HEK293T (cell line): ENCODE results near the gene CCDC141.
"Not testable (repeated sequence)": the region's sequence is repeated elsewhere in the genome, so short reads cannot be mapped to it uniquely, and the experiment has no call there.

Experiments
- CTCF ChIA-PET: fragments of 350-600 bp; formaldehyde crosslinking; extraction: SDS; loops from one replicate; lab custom pipeline; 2021; ENCODE audit warnings: antibody characterized with exemption, inconsistent platforms; lab: Yijun Ruan, JAX
- POLR2A ChIA-PET: fragments of 350-600 bp; formaldehyde crosslinking; extraction: SDS; loops from one replicate; lab custom pipeline; 2020; ENCODE audit warnings: antibody characterized with exemption, inconsistent platforms; lab: Yijun Ruan, JAX
- DNase-seq: peaks from one replicate; pipeline ENCODE4 v3.0.0; 2012; ENCODE audit warnings: mixed read lengths; ENCODE audit errors: extremely low spot score
- ARNT ChIP-seq: fragments of 450-650 bp; IDR thresholded peaks from 2 replicates; pipeline ENCODE4 v1.6.1; 2017; ENCODE audit warnings: mild to moderate bottlenecking
- BHLHE40 ChIP-seq: fragments of 450-650 bp; IDR thresholded peaks from 2 replicates; pipeline ENCODE4 v1.6.1; 2016; ENCODE audit warnings: mild to moderate bottlenecking, moderate library complexity, borderline replicate concordance
- CTBP1 ChIP-seq: fragments of 450-650 bp; IDR thresholded peaks from 2 replicates; pipeline ENCODE4 v1.6.1; 2016; ENCODE audit warnings: borderline replicate concordance
- ELF4 ChIP-seq: fragments of 450-650 bp; IDR thresholded peaks from 2 replicates; pipeline ENCODE4 v1.6.1; 2017; ENCODE audit warnings: antibody characterized with exemption
- FOXA1 ChIP-seq: fragments of 450-650 bp; IDR thresholded peaks from 2 replicates; pipeline ENCODE4 v1.6.1; 2016; ENCODE audit warnings: mild to moderate bottlenecking
- FOXK2 ChIP-seq: fragments of 450-650 bp; IDR thresholded peaks from 2 replicates; pipeline ENCODE4 v1.6.1; 2016; ENCODE audit warnings: mild to moderate bottlenecking
- FOXM1 ChIP-seq: fragments of 450-650 bp; IDR thresholded peaks from 2 replicates; pipeline ENCODE4 v1.6.1; 2017; ENCODE audit warnings: mild to moderate bottlenecking, borderline replicate concordance
- HDGF ChIP-seq: fragments of 450-650 bp; IDR thresholded peaks from 2 replicates; pipeline ENCODE4 v1.6.1; 2017; ENCODE audit warnings: antibody characterized with exemption, borderline replicate concordance
- L3MBTL2 ChIP-seq: fragments of 450-650 bp; conservative IDR thresholded peaks from 2 replicates; pipeline ENCODE4 v1.6.1; 2016; ENCODE audit warnings: mild to moderate bottlenecking
- LEF1 ChIP-seq: fragments of 450-650 bp; IDR thresholded peaks from 2 replicates; pipeline ENCODE4 v1.6.1; 2017; ENCODE audit warnings: mild to moderate bottlenecking, borderline replicate concordance
- NFRKB ChIP-seq: fragments of 450-650 bp; IDR thresholded peaks from 2 replicates; pipeline ENCODE4 v1.6.1; 2016; ENCODE audit warnings: mild to moderate bottlenecking, moderate library complexity
- SP1 ChIP-seq: fragments of 450-650 bp; IDR thresholded peaks from 2 replicates; pipeline ENCODE4 v1.6.1; 2017
- SUZ12 ChIP-seq: fragments of 450-650 bp; IDR thresholded peaks from 2 replicates; pipeline ENCODE4 v1.6.1; 2016; ENCODE audit warnings: mild to moderate bottlenecking
- TARDBP ChIP-seq: fragments of 450-650 bp; IDR thresholded peaks from 2 replicates; pipeline ENCODE4 v1.6.1; 2016
- ZNF384 ChIP-seq: fragments of 450-650 bp; IDR thresholded peaks from 2 replicates; pipeline ENCODE4 v1.6.1; 2016
- TF ChIP-seq, protein P1 (sequence below): fragments of 450-650 bp; IDR thresholded peaks from 2 replicates; pipeline ENCODE4 v1.6.1; 2016

The CCDC141 gene

DNA sequence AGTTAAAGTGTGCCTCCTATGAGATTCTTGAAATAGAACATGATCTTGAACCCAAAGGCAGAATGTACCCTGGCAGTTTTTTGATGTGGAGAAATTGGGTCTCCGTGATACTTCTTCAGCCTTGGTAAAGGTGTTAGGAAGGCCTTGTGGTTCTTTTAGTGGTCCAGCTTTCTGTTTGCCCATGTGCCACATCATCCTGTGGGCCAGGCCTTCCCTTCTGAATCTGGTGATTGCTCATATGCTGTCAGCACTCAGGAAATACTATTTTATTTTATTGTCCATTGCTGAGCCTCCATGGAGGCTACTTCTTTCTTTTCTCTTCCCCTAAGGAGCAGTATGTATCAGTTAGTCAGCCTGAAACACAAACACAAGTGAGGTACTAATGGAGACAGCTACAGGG lies 52.9 kb downstream of the CCDC141 start:
- TF ChIP-seq SP1 (no peak), ELF4 (no peak), ZNF384 (no peak), BHLHE40 (no peak), ARNT (no peak), FOXA1 (no peak), HDGF (no peak), SUZ12 (no peak), TARDBP (no peak), LEF1 (no peak), L3MBTL2 (no peak), CTBP1 (no peak), NFRKB (no peak), FOXM1 (no peak)
- TF ChIP-seq, protein P1, sequence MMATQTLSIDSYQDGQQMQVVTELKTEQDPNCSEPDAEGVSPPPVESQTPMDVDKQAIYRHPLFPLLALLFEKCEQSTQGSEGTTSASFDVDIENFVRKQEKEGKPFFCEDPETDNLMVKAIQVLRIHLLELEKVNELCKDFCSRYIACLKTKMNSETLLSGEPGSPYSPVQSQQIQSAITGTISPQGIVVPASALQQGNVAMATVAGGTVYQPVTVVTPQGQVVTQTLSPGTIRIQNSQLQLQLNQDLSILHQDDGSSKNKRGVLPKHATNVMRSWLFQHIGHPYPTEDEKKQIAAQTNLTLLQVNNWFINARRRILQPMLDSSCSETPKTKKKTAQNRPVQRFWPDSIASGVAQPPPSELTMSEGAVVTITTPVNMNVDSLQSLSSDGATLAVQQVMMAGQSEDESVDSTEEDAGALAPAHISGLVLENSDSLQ, result no peak
- ChIA-PET CTCF (no interaction called here), POLR2A (no interaction called here)
- no peak for DNase-seq

DNA sequence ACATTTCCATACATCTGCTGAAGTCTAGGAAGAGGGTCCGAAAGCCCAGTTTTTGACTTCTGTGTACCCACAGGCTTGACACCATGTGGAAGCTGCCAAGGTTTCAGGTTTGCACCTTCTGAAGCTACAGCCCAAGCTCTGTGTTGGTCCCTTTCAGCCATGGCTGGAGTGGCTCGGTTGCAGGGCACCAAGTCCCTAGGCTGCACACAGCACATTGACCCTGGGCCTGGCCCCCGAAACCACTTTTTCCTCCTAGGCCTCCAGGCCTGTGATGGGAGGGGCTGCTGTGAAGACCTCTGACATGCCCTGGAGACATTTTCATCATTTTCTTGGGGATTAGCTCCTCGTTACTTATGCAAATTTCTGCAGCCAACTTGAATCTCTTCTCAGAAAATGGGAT lies 55.7 kb downstream of the CCDC141 start:
- POLR2A ChIA-PET, result no interaction called here
- CTCF ChIA-PET, result no interaction called here
- no peak for DNase-seq
- TF ChIP-seq FOXA1 (no peak), ELF4 (no peak), ZNF384 (no peak), ARNT (no peak), CTBP1 (no peak), HDGF (no peak), TARDBP (no peak), FOXM1 (no peak), L3MBTL2 (no peak), BHLHE40 (no peak), LEF1 (no peak), SP1 (no peak), SUZ12 (no peak), NFRKB (no peak), FOXK2 (no peak)
- TF ChIP-seq, protein P1, result no peak

GRCh38 chr2:178993788-178994187 lies 56.1 kb downstream of the CCDC141 start:
- no peak for TF ChIP-seq L3MBTL2
- TF ChIP-seq CTBP1, result no peak
- TF ChIP-seq HDGF, result no peak
- no peak for TF ChIP-seq LEF1
- no peak for TF ChIP-seq FOXA1
- TF ChIP-seq NFRKB, result no peak
- no peak for TF ChIP-seq SP1
- TF ChIP-seq, protein P1, result no peak
- TF ChIP-seq FOXM1, result no peak
- no peak for TF ChIP-seq ELF4
- TF ChIP-seq TARDBP, result no peak
- TF ChIP-seq BHLHE40, result no peak
- TF ChIP-seq SUZ12, result no peak
- no peak for DNase-seq
- ChIA-PET POLR2A (no interaction called here), CTCF (no interaction called here)

DNA sequence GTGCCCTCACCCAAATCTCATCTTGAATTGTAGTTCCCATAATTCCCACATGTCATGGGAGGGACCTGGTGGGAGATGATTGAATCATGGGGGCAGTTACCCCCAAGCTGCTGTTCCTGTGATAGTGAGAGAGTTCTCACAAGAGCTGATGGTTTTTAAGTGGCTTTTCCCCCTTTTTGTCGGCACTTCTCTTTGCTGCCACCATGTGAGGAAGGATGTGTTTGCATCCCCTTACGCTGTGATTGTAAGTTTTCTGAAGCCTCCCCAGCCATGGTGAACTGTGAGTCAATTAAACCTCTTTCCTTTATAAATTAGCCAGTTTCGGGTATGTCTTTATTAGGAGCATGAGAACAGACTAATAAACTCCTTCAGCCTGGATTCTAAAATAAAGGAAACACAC lies 57.2 kb downstream of the CCDC141 start:
- POLR2A ChIA-PET, result not testable (repeated sequence)

DNA sequence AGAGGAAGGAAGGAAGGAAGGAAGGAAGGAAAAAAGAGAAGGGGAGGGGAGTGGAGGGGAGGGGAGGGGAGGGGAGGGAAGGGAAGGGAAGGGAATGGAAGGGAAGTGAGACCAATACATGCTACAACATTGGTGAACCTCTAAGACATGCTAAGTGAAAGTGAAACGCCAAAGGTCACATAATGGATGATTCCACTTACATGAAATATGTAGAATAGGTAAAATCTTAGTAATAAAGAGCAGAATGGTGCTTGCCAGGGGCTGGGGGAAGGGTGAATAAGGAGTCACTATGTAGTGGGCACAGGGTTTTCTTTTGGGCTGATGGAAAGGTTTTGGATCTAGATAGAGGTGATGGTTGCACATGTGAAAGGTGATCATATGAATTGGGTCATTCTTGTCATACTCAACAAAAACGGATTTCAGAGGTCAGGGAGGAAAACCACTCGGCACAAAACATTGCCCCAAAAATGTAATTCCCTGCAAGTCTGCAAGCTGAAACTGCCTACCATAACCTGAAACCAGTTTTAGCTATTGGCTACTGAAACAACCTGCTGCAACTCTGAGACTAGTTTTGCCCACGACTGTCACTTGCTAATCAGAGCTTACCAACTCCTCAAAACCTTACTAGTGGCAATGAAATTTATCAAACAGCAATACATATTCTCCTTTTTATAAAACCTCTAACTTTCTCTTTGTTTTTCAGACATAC lies 59.2 kb downstream of the CCDC141 start:
- POLR2A ChIA-PET, result no interaction called here
- TF ChIP-seq, protein P1, result no peak
- TF ChIP-seq NFRKB, result no peak
- TF ChIP-seq ELF4, result no peak
- no peak for TF ChIP-seq CTBP1
- no peak for TF ChIP-seq BHLHE40
- TF ChIP-seq FOXM1, result no peak
- TF ChIP-seq FOXK2, result no peak
- TF ChIP-seq SUZ12, result no peak
- no peak for TF ChIP-seq TARDBP
- CTCF ChIA-PET, result no interaction called here
- DNase-seq, result no peak

More for the DNA sequence above, 57.2 kb downstream of the CCDC141 start:
- DNase-seq, result not testable (repeated sequence)
- CTCF ChIA-PET, result interaction anchor here (0.5 kb wide), 1 partner anchor 16 kb away, joined by 3 read pairs; no protein-coding TSS in a partner anchor

- DNase-seq, POLR2A ChIA-PET: not testable (repeated sequence)
- CTCF ChIA-PET, result interaction anchor here (0.6 kb wide), 1 partner anchor 10 kb away, joined by 7 read pairs; no protein-coding TSS in a partner anchor
Measured at GRCh38 chr2:178989424-178989823, 60.5 kb downstream of the CCDC141 start.

- POLR2A ChIA-PET, DNase-seq, CTCF ChIA-PET: not testable (repeated sequence)
Measured at GRCh38 chr2:178982652-178983051, 67.3 kb downstream of the CCDC141 start.
